Upper lobe of left lung (tissue), 4 donors: ENCODE results near the gene ADD3.

Experiments
- CTCF ChIP-seq, 6 experiments: fragments of 450-650 bp in 4 of 6; fragments of 200-600 bp in 2 of 6; sonication (generic) in 2 of 6; IDR thresholded peaks; one replicate each; pipeline ENCODE4 v1.5.1; 2016 to 2019; ENCODE audit warnings: antibody characterized with exemption in 6 of 6
- POLR2AphosphoS5 ChIP-seq, 2 donors: sonication (generic); formaldehyde crosslinking; IDR thresholded peaks; one replicate each; pipeline ENCODE4 v1.5.1; 2017; ENCODE audit warnings: antibody characterized with exemption in 2 of 2

GRCh38 chr10:109968953-109969759 is 38.6 kb upstream of the ADD3 start:
- TF ChIP-seq CTCF (IDR thresholded peaks at IDR 0.05) (no peak), POLR2AphosphoS5 (IDR thresholded peaks at IDR 0.05) (no peak)
